HS-27A (cell line): ENCODE measurements around the gene FECH.
"Not testable (repeated sequence)": the region's sequence is repeated elsewhere in the genome, so short reads cannot be mapped to it uniquely, and the experiment has no call there.

Experiments used
- DNase-seq: peaks from one replicate; pipeline ENCODE4 v3.0.0-alpha.2; 2012; ENCODE audit warnings: low read depth, missing footprints

Gene FECH

GRCh38 chr18:57586251-57587049 lies at the start of gene FECH:
Gene FECH, minus strand, starts transcription at chr18:57586702. Its CDS starts 82 bp downstream, at chr18:57586620.
- DNase-seq: peak; percentile 2

GRCh38 chr18:57635003-57635822 lies 48.7 kb upstream of the FECH start:
- no peak for DNase-seq

GRCh38 chr18:57631697-57632096 lies 45.2 kb upstream of the FECH start:
- no peak for DNase-seq

- DNase-seq: no peak
Observed at GRCh38 chr18:57630754-57631595, 44.5 kb upstream of the FECH start.

GRCh38 chr18:57630002-57630753 lies 43.7 kb upstream of the FECH start:
- DNase-seq: peak; percentile 72

GRCh38 chr18:57629422-57629821 lies 42.9 kb upstream of the FECH start:
- no peak for DNase-seq

- DNase-seq: no peak
Observed at GRCh38 chr18:57627488-57627887, 41.0 kb upstream of the FECH start.

GRCh38 chr18:57624988-57625387 lies 38.5 kb upstream of the FECH start:
- no peak for DNase-seq

GRCh38 chr18:57621246-57621604 lies 34.7 kb upstream of the FECH start:
- no peak for DNase-seq

- no peak for DNase-seq
Observed at GRCh38 chr18:57619876-57620275, 33.4 kb upstream of the FECH start.

- no peak for DNase-seq
Observed at GRCh38 chr18:57618910-57619309, 32.4 kb upstream of the FECH start.

- no peak for DNase-seq
Observed at GRCh38 chr18:57603871-57604270, 17.4 kb upstream of the FECH start.

GRCh38 chr18:57595347-57595746 lies 8.8 kb upstream of the FECH start:
- DNase-seq: no peak

- not testable (repeated sequence) for DNase-seq
Observed at GRCh38 chr18:57592716-57593115, 6.2 kb upstream of the FECH start.

GRCh38 chr18:57589161-57589560 lies 2.7 kb upstream of the FECH start:
- DNase-seq: no peak

- no peak for DNase-seq
Observed at GRCh38 chr18:57587098-57587661, 678 bp upstream of the FECH start.

- no peak for DNase-seq
Observed at GRCh38 chr18:57585855-57586250, 649 bp downstream of the FECH start.

- DNase-seq: no peak
Observed at GRCh38 chr18:57585421-57585820, 1.1 kb downstream of the FECH start.

GRCh38 chr18:57584444-57584843 lies 2.1 kb downstream of the FECH start:
- DNase-seq: no peak

GRCh38 chr18:57583297-57583835 lies 3.1 kb downstream of the FECH start:
- DNase-seq: no peak
